ENCODE data around the gene TNFRSF12A.

The TNFRSF12A gene

GRCh38 chr16:3026609-3027488, 6.7 kb downstream of the TNFRSF12A start:
- DNase-seq (ENCODE audit: low read depth): no peak

GRCh38 chr16:3027489-3027795, 7.3 kb downstream of the TNFRSF12A start:
- no peak for DNase-seq (ENCODE audit: low read depth)

GRCh38 chr16:3027983-3028715, 8.0 kb downstream of the TNFRSF12A start:
- DNase-seq (ENCODE audit: low read depth): peak; percentile 79

GRCh38 chr16:3028716-3029319, 8.7 kb downstream of the TNFRSF12A start:
- DNase-seq (ENCODE audit: low read depth): no peak

- DNase-seq (ENCODE audit: low read depth): no peak
Measured at GRCh38 chr16:3029491-3030221, 9.5 kb downstream of the TNFRSF12A start.

- no peak for DNase-seq (ENCODE audit: low read depth)
Measured at GRCh38 chr16:3030222-3031212, 10.3 kb downstream of the TNFRSF12A start.

GRCh38 chr16:3032624-3033023, 12.5 kb downstream of the TNFRSF12A start:
- DNase-seq (ENCODE audit: low read depth): no peak

- DNase-seq (ENCODE audit: low read depth): no peak
Measured at GRCh38 chr16:3035289-3035971, 15.3 kb downstream of the TNFRSF12A start.

GRCh38 chr16:3035972-3036725, 16.0 kb downstream of the TNFRSF12A start:
- no peak for DNase-seq (ENCODE audit: low read depth)

GRCh38 chr16:3036726-3037315, 16.7 kb downstream of the TNFRSF12A start, which contains the start of gene BICDL2:
Gene BICDL2 (minus strand): TSS chr16:3036944. CDS start chr16:3035496, 1,448 bp downstream.
- DNase-seq (ENCODE audit: low read depth): no peak

- no peak for DNase-seq (ENCODE audit: low read depth)
Measured at GRCh38 chr16:3038256-3038655, 18.1 kb downstream of the TNFRSF12A start.

- no peak for DNase-seq (ENCODE audit: low read depth)
Measured at GRCh38 chr16:3038896-3039295, 18.7 kb downstream of the TNFRSF12A start.

GRCh38 chr16:3042376-3042775, 22.2 kb downstream of the TNFRSF12A start:
- DNase-seq (ENCODE audit: low read depth): no peak

- no peak for DNase-seq (ENCODE audit: low read depth)
Measured at GRCh38 chr16:3044708-3045107, 24.5 kb downstream of the TNFRSF12A start.

GRCh38 chr16:3045758-3046640, 25.8 kb downstream of the TNFRSF12A start, which contains the start of gene MMP25:
Gene MMP25 (plus strand): TSS chr16:3046561. CDS start chr16:3046918, 357 bp downstream.
- no peak for DNase-seq (ENCODE audit: low read depth)

- no peak for DNase-seq (ENCODE audit: low read depth)
Measured at GRCh38 chr16:3046641-3047386, 26.6 kb downstream of the TNFRSF12A start.

- DNase-seq (ENCODE audit: low read depth): no peak
Measured at GRCh38 chr16:3047387-3047720, 27.2 kb downstream of the TNFRSF12A start.

Measured in activated gamma-delta T cell treated with anti-CD3 and anti-CD28 coated beads, Interleukin-2, amount 50 U/mL, for 16 hours (primary cell).